Activated B cell treated with CpG ODN at 0.5 μM for 24 hours (primary cell): ENCODE results near the gene LUC7L3. TPM values are rescaled to one million over a fixed set of nuclear protein-coding genes. Genes with fewer than 3 reads are reported as not detected.
"Not testable (repeated sequence)": the region's sequence is repeated elsewhere in the genome, so short reads cannot be mapped to it uniquely, and the experiment has no call there.

Experiments used
- ATAC-seq: fragments of 200-7000 bp; cut with Tn5 transposase; one replicate; pipeline ENCODE4 v1.10.0; 2021; ENCODE audit warnings: low read depth, mild to moderate bottlenecking, moderate library complexity
- CTCF ChIA-PET: fragments of 350-600 bp; sonication (Branson Sonifier 250); formaldehyde crosslinking; loops from one replicate; lab custom pipeline; 2021; ENCODE audit warnings: antibody characterized with exemption; lab: Charles Lee
- POLR2A ChIA-PET: fragments of 350-600 bp; sonication (Branson Sonifier 250); formaldehyde crosslinking; loops from one replicate; lab custom pipeline; 2021; ENCODE audit warnings: antibody characterized with exemption; lab: Charles Lee
- DNase-seq: peaks from one replicate; pipeline ENCODE4 v3.0.0; 2022
- H3K27ac Mint-ChIP-seq: one replicate; pipeline ENCODE4 v1.8.0; 2020; ENCODE audit warnings: mixed read lengths
- H3K27me3 Mint-ChIP-seq: one replicate; pipeline ENCODE4 v1.8.0; 2021; ENCODE audit warnings: mixed read lengths
- H3K36me3 Mint-ChIP-seq: one replicate; pipeline ENCODE4 v1.8.0; 2021; ENCODE audit warnings: low read depth, mixed read lengths
- H3K4me1 Mint-ChIP-seq: one replicate; pipeline ENCODE4 v1.8.0; 2021; ENCODE audit warnings: mixed read lengths
- H3K4me3 Mint-ChIP-seq: one replicate; pipeline ENCODE4 v1.8.0; 2020; ENCODE audit warnings: mild to moderate bottlenecking, mixed read lengths
- H3K9me3 Mint-ChIP-seq: one replicate; pipeline ENCODE4 v1.8.0; 2020; ENCODE audit warnings: mixed read lengths
- CTCF ChIP-seq: fragments of 200-600 bp; IDR thresholded peaks from one replicate; pipeline ENCODE4 v1.8.0; 2022; ENCODE audit warnings: antibody characterized with exemption, mild to moderate bottlenecking
- intact Hi-C: fragments of 100-400 bp; cut with micrococcal nuclease; formaldehyde crosslinking; loops from one replicate; pipeline ENCODE4 v1.15.1; 2024
- total RNA-seq: library from RNA; stranded (reverse); gene quantifications from 2 replicates; pipeline ENCODE4 v1.2.3, GENCODE V29; 2022

Gene LUC7L3
- total RNA-seq, 1 donor from 2014 or later, result 158 TPM

GRCh38 chr17:50800196-50800700, 80.8 kb downstream of the LUC7L3 start:
- ATAC-seq, result no peak
- H3K9me3 Mint-ChIP-seq, result no peaks in the 10 kb centered on the region

GRCh38 chr17:50802609-50803571, 83.5 kb downstream of the LUC7L3 start:
- no peaks in the 10 kb centered on the region for H3K9me3 Mint-ChIP-seq

More at GRCh38 chr17:50800196-50800700, 80.8 kb downstream of the LUC7L3 start:
- POLR2A ChIA-PET, result no interaction called here
- DNase-seq, result no peak
- H3K27me3 Mint-ChIP-seq, result no peaks in the 10 kb centered on the region
- H3K27ac Mint-ChIP-seq, result no peak overlapping the region
- intact Hi-C loops, result no loop called here
- H3K4me1 Mint-ChIP-seq, result no peaks in the 10 kb centered on the region
- CTCF ChIA-PET, result no interaction called here
- TF ChIP-seq CTCF, result no peak
- H3K4me3 Mint-ChIP-seq, result no peak overlapping the region
- H3K36me3 Mint-ChIP-seq, result no peaks in the 10 kb centered on the region

GRCh38 chr17:50803676-50804075, 84.3 kb downstream of the LUC7L3 start:
- ChIA-PET POLR2A (no interaction called here), CTCF (no interaction called here)
- intact Hi-C loops, result no loop called here
- no peak overlapping the region for H3K4me3 Mint-ChIP-seq
- TF ChIP-seq CTCF, result no peak
- no peaks in the 10 kb centered on the region for H3K4me1 Mint-ChIP-seq
- no peaks in the 10 kb centered on the region for H3K9me3 Mint-ChIP-seq
- DNase-seq (no peak), ATAC-seq (no peak)
- H3K36me3 Mint-ChIP-seq, result no peaks in the 10 kb centered on the region
- H3K27me3 Mint-ChIP-seq, result no peaks in the 10 kb centered on the region
- H3K27ac Mint-ChIP-seq, result no peak overlapping the region

More at GRCh38 chr17:50802609-50803571, 83.5 kb downstream of the LUC7L3 start:
- ChIA-PET POLR2A (no interaction called here), CTCF (no interaction called here)
- no peak for ATAC-seq
- no peak overlapping the region for H3K27ac Mint-ChIP-seq
- no peaks in the 10 kb centered on the region for H3K4me1 Mint-ChIP-seq
- no peak for TF ChIP-seq CTCF
- no peak overlapping the region for H3K4me3 Mint-ChIP-seq
- H3K36me3 Mint-ChIP-seq, result no peaks in the 10 kb centered on the region
- intact Hi-C loops, result no loop called here
- H3K27me3 Mint-ChIP-seq, result no peaks in the 10 kb centered on the region
- no peak for DNase-seq

GRCh38 chr17:50804749-50805475, 85.5 kb downstream of the LUC7L3 start:
- H3K36me3 Mint-ChIP-seq, CTCF ChIA-PET, ATAC-seq, intact Hi-C loops, DNase-seq, H3K4me1 Mint-ChIP-seq, POLR2A ChIA-PET, H3K4me3 Mint-ChIP-seq, H3K9me3 Mint-ChIP-seq, H3K27me3 Mint-ChIP-seq, H3K27ac Mint-ChIP-seq: not testable (repeated sequence)

- Mint-ChIP-seq H3K27me3 (no peaks in the 10 kb centered on the region), H3K4me3 (no peak overlapping the region), H3K36me3 (no peaks in the 10 kb centered on the region), H3K9me3 (no peaks in the 10 kb centered on the region), H3K27ac (no peak overlapping the region), H3K4me1 (no peaks in the 10 kb centered on the region)
- ATAC-seq (no peak), DNase-seq (no peak)
- ChIA-PET POLR2A (no interaction called here), CTCF (no interaction called here)
- no peak for TF ChIP-seq CTCF
- intact Hi-C loops, result no loop called here
These were observed 86.1 kb downstream of the LUC7L3 start for GRCh38 chr17:50805486-50805885.

Other genes starting within 250 kb of the LUC7L3 start
- 36.2 and 42.2 TPM in 2 replicates for gene RSAD1, start 240.7 kb upstream of the LUC7L3 start, total RNA-seq
- gene MYCBPAP, start 211.2 kb upstream of the LUC7L3 start, total RNA-seq, result 2.1 and 2.3 TPM in 2 replicates
- not detected in 2 replicates for gene EPN3, start 186.9 kb upstream of the LUC7L3 start, total RNA-seq
- 45.6 and 52.3 TPM in 2 replicates for gene SPATA20, start 172.4 kb upstream of the LUC7L3 start, total RNA-seq
- gene CACNA1G, start 158.9 kb upstream of the LUC7L3 start, total RNA-seq, result 0.07 TPM in 1 of 2 replicates, not detected in the other
- 0.20 and 0.88 TPM in 2 replicates for gene ABCC3, start 84.7 kb upstream of the LUC7L3 start, total RNA-seq
- gene ANKRD40, start 11.7 kb upstream of the LUC7L3 start, total RNA-seq, result 39.0 and 40.3 TPM in 2 replicates
- gene ANKRD40CL, start 47.9 kb downstream of the LUC7L3 start, total RNA-seq, result 0.42 TPM in 1 of 2 replicates, not detected in the other
- not detected in 2 replicates for gene WFIKKN2, start 116.0 kb downstream of the LUC7L3 start, total RNA-seq
- 18.8 and 20.4 TPM in 2 replicates for gene TOB1, start 146.8 kb downstream of the LUC7L3 start, total RNA-seq